GM18505 (cell line): ENCODE data around the gene DNAJA3.

Source experiments
- ATAC-seq: cut with Tn5 transposase; IDR thresholded peaks from one replicate; pipeline ENCODE4 v1.9.1; 2021; ENCODE audit not compliant: unreplicated experiment
- POLR2A ChIP-seq: IDR thresholded peaks from 4 replicates; pipeline ENCODE4 v1.6.1; 2011; ENCODE audit warnings: borderline replicate concordance; ENCODE audit not compliant: insufficient read depth, insufficient read length; ENCODE audit errors: extremely low read depth

The DNAJA3 gene

DNA sequence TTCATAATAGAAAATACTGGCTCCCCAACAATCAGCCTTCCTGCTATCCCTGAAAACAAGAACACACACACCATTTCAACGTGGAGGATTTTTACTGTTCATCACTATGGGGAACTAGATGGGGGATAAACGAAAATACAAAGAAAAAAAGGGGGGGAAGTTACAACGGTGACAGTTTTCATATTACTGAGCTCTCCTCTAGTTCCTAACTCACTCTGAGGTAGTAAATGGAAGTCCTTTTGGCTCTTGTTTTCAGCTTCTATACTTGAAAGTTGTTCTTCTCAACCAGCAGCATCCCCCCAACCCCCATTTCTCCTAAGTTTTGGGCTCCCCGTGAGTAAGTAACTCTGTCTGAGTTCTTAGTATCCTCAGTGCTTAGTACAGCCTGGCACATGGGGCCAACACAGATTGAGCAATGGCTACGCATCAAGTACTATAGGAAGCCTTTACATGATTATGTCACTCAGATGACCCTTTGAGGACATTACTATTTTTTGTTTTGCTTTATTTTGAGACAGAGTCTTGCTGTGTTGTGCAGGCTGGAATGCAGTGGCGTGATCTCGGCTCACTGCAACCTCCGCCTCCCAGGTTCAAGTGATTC, 5.1 kb upstream of the DNAJA3 start:
- ATAC-seq = no peak
- no peak for TF ChIP-seq POLR2A

DNA sequence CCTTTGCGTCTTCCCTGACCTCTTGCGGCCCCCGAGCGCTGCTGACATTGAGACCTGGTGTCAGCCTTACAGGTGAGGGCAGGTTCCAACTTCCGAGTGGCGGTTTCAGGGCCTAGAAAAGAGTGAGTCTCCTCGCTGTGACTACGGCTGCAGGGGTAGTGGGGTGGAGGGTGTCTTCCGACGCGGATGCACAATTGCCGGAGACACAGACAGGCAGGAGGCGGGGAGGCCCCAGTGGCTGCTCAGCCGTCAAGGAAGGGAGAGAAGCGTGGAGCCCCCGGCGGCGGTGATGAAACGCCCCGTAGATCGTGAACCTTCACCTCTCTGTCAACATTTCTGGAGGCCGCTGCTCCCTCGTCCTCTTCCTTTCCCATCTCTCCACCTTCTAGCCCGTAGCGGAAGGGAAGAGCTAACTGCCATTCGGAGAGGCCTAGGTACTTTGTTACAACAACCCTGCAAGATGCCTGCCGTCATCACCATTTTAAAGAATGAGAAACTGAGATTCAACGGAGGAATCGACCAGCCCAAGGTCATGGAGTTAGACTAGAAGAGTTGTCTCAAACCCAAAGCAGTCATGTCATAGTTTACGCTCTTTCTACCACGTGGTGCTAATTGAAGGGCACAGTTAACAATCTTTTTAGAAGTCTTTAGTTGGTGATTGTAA, 485 bp downstream of the DNAJA3 start:
- TF ChIP-seq POLR2A = no peak
- peak; percentile 34 for ATAC-seq

DNA sequence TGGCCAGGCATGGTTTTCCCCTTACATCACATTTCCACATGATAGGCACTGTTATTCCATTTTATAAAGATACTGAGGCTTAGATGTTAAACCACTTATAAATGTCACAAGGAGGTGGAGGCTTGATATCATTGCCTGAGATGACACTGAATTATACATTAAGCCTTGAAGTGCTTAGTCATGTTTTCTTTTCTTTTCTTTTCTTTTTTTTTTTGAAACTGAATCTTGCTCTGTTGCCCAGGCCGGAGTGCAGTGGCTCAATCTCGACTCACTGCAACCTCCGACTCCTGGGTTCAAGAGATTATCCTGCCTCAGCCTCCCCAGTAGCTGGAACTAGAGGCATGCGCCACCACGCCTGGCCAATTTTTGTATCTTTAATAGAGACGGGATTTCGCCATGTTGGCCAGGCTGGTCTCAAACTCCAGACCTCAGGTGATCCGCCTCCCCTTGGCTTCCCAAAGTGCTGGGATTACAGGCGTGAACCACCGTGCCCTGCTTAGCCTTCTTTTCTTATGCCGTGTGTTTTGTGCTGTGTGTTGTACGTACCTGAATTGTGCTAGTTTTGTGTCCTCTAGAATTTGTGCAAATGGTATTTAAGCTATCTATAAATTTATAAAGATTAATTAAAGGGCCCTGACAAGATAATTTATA, 1.2 kb downstream of the DNAJA3 start:
- no peak for TF ChIP-seq POLR2A
- no peak for ATAC-seq

DNA sequence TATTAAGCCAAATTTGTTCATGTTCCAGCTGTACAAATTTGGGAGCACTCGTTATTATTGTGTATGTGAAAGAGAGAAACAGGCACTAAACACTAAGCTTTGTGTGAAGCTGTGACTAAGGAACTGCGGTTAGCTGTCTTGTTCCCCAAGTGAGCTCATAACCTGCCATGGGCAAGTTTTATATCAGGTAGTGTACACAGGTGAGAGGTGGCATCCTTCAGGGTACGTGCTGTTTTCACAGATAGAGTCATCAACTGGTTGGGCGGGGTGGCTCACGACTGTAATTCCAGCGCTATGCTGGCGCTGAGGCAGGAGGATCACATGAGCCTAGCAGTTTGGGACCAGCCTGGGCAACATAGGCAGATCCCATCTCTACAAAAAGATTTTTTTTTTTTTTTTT, 2.8 kb downstream of the DNAJA3 start:
- no peak for TF ChIP-seq POLR2A
- ATAC-seq = no peak

DNA sequence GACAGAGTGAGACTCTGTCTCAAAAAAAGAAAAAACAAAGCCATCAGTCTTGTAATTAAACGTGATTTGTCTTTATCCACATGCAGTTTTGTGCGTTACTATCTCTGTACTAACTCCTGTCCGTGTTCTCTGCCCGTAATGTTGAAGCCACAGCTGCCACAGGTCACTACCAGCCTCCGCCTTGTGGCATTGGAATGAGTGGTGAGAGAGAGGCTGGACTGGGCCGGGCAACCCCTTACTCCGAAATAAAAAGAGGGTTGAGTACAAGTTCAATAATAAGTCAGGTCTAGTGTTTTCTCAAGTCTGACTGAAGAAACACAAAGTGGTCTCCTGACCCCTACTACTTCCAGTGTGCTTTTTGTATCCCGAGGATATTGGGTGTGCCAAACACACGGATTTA, 5.4 kb downstream of the DNAJA3 start:
- no peak for ATAC-seq
- TF ChIP-seq POLR2A = no peak

DNA sequence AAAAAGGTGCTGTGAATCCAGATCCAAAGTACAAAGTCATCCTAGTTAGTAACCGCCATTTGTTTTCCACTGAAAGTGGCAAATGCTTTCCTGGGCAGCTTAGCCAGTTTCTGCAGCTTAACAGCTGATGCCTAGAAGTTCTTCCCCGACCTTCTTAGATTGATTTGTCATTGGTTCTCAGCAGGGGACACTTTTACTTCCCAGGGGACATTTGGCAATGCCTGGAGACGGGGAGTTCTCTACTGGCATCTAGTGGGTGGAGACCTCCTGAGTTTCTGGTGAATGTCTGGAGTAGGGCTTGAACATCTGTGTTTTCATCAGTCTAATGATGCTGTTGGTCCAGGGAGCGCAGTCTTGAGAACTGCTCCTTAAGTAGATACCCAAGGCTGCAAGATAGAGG, 7.6 kb downstream of the DNAJA3 start:
- ATAC-seq = no peak
- TF ChIP-seq POLR2A = no peak

DNA sequence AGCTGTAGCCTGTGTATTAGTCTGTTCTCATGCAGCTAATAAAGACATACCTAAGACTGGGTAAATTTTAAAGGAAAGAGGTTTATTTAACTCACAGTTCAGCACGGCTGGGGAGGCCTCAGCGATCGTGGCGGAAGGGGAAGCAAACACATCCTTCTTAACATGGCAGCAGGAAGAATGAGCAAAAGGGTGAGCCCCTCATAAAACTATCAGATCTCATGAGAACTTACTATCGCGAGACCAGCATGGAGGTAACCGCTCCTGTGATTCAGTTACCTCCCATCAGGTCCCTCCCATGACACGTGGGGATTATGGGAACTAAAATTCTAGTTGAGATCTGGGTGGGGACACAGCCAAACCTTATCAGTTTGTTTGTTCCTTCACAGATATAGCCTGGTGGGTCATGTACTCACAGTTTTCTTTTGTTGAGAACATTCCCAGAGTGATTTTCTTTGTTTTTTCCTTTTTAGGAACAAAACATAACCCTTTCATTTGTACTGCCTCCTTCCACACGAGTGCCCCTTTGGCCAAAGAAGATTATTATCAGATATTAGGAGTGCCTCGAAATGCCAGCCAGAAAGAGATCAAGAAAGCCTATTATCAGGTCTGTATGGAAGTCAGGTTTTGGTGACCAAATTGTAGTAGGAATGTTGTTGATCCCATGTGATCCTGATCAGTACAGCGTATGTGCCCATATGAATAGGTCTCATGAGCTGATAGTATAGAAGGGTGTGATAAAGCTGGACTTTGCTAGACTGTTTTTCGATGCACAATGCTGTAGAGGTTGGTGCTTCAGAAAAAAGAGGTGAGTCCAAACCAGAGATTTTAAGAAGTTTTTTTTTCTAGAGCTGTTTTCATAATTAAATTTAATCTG, 8.5 kb downstream of the DNAJA3 start:
- ATAC-seq = no peak
- TF ChIP-seq POLR2A = no peak

DNA sequence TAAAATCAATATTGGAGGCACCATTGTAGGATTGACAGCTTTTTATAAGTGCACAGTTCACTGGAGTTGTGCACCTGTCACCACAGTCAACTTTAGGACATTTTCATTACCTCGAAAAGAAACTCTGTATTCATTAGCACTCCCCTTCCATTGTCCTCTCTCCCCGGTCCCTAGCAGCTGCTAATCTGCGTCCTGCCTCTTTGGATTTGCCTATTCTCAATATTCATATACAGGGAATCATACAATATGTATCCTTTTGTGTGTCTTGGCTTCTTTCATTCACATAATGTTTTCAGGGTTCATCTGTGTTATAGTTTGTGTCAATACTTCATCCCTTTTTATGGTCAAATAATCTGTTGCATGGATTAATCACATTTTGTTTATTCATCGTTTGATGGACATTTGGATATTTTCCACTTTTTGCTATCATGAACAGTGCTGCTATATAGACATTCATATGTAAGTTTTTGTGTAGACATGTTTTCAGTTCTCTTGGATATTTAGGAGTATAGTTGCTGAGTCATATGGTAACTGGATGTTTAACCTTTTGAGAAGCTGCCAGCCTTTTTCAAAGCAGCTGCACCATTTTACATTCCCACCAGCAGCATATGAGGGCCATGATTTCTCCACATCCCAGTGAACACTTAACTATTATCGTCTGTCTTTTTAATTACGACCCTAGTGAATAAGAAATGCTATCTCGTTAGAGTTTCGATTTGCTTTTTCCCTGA, 9.8 kb downstream of the DNAJA3 start:
- ATAC-seq = no peak
- no peak for TF ChIP-seq POLR2A

DNA sequence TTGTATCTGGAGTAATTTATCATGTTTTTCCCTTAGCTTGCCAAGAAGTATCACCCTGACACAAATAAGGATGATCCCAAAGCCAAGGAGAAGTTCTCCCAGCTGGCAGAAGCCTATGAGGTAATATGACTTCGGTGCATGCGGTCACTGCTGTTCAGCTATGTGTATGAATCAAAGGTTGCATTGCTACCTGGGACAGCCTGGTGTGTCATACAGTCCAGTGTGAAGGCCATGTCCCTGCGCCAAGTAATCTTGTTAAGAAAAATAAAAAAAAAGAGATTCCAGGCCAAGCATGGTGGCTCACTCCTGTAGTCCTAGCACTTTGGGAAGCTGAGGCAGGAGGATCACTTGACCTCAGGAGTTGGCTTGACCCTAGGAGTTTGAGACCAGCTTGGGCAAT, 11.7 kb downstream of the DNAJA3 start:
- ATAC-seq = no peak
- TF ChIP-seq POLR2A = no peak

DNA sequence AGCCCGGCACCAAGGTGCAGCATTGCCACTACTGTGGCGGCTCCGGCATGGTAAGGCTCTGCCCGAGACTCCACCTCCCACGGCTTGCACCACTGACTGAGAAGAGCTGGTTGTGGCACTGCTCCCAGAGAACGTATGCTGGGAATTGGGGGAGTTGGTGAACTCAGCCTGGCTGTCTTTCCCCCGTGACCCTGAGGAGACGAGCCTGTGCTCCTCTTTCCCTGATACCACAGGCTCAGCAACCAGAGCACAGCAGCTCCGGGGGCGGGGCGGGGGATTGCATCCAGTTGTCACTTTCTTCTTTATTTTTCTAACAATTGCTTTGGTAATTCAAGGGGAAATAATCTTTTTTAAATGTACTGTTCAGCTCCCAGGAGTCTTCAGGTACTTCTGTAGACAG, 16.7 kb downstream of the DNAJA3 start:
- TF ChIP-seq POLR2A = no peak
- ATAC-seq = no peak

DNA sequence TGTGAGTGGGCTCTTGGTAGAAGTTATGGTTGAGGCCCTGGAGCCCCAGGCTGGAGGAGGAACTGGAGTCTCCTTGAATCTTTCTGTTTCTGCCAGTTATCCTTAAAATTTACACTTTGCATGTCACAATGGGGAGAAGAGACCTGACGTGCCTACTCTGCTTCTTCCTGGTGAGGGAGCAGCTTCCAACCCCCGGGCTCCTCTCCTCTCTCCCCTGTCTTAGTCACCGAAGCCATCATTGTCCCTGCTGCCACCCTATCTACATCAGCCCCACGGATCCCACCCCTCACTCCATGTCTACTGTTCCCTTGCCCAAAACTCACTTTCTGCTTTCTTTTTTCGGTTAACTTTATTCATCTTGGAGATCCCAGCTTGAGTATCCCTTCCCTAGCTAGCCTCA, 17.6 kb downstream of the DNAJA3 start:
- TF ChIP-seq POLR2A = no peak
- no peak for ATAC-seq

DNA sequence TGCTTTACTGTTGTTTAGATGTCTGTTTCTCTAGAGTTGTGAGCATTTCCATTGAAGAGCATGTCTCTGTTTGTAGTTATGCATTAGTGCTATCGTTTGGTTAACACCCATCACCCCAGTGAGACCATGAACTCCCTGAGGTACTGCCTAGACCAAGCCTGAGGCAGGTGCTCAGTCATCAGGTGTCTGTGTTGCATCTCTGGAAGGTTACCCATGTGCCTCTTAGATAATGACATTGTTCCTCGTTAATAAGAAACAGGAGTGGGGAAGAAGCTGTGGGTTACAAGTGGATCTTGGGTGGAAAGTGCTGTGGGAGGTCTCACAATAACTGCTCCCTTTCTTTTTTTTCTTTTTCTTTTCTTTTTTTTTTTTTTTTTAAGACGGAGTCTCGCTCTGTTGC, 18.3 kb downstream of the DNAJA3 start:
- no peak for ATAC-seq

DNA sequence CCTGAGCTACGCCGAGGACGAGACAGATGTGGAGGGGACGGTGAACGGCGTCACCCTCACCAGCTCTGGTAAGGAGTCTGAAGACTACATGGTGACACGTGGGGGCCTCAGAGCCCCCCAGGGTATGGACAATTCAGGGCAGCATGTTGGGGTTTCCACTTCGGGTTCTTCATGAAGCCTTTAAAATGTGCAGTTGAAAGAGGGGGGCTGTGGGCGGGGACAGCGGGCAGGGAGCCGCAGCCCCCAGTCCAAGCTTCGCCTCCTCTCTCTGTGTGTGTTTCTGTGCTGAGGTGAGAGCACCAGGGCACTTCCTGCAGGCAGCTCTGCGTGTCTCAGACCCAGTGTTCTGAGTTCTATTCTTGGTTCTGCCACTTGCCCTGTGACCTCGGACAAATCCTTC, 24.8 kb downstream of the DNAJA3 start:
- no peak for TF ChIP-seq POLR2A
- no peak for ATAC-seq

More for the DNA sequence above, 18.3 kb downstream of the DNAJA3 start:
- no peak for TF ChIP-seq POLR2A

DNA sequence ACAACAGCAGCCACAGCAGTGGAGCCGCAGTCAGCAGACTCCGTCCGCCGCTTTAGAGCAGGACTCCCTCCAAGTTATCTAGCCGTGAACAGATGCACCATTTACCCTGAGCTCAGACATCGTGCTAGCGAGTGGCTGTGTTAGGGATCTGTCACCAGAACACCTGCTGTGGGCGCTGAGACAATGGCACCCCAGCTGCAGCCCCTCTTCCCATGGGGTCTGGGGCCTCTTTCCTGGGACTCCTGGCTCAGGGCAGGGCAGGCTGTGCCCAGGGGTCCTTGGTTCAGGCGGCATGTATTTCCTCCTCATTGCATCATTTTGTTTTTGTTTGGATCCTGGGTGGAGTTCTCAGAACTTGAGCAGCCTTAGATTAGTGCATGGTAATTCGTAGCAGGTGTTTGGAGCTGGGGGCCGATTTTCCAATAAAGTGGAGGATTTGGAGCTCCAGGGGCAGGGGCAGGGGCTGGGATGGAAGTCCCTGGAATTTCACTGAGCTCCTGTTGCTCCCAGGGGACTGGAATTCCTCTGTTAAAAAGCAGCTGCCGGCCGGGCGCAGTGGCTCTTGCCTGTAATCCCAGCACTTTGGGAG, 25.4 kb downstream of the DNAJA3 start:
- TF ChIP-seq POLR2A = no peak
- no peak for ATAC-seq
